HS-27A (cell line): ENCODE data around the gene FKBP5.
"Not testable (repeated sequence)": the region's sequence is repeated elsewhere in the genome, so short reads cannot be mapped to it uniquely, and the experiment has no call there.

Experiments used
- DNase-seq: peaks from one replicate; pipeline ENCODE4 v3.0.0-alpha.2; 2012; ENCODE audit warnings: low read depth, missing footprints

FKBP5 gene

GRCh38 chr6:35539223-35539622 is 149.5 kb downstream of the FKBP5 start:
- DNase-seq, result no peak

GRCh38 chr6:35535847-35536246 is 152.9 kb downstream of the FKBP5 start:
- not testable (repeated sequence) for DNase-seq

- DNase-seq, result no peak
These were observed 154.1 kb downstream of the FKBP5 start for GRCh38 chr6:35534407-35535170.

GRCh38 chr6:35533981-35534380 is 154.7 kb downstream of the FKBP5 start:
- no peak for DNase-seq

- DNase-seq, result no peak
These were observed 156.6 kb downstream of the FKBP5 start for GRCh38 chr6:35532126-35532525.

- DNase-seq, result no peak
These were observed 164.2 kb downstream of the FKBP5 start for GRCh38 chr6:35524380-35525020.
